ENCODE data around the gene ADAMTS2.
A peak's percentile ranks its signal among the peaks of the same experiment; 100 is the strongest.

ADAMTS2 gene

GRCh38 chr5:179290681-179291540 is 54.4 kb downstream of the ADAMTS2 start:
- Histone ChIP-seq H3K9ac (ENCODE audit: low read length) (no peak overlapping the region), H3K4me1 (ENCODE audit: control insufficient read depth, insufficient read depth, low read depth, low read length) (no peaks in the 10 kb centered on the region), H2BK15ac (ENCODE audit: low read depth, poor library complexity, severe bottlenecking) (no peak overlapping the region), H4K8ac (ENCODE audit: low read length) (no peak overlapping the region), H3K4me3 (ENCODE audit: insufficient read depth in 1 of 2, low read depth in 1 of 2, low read length in 2 of 2) (no peak overlapping the region), H2BK12ac (ENCODE audit: low read length in 2 of 2) (no peak overlapping the region), H2AK5ac (ENCODE audit: low read length, severe bottlenecking) (no peak overlapping the region), H3K36me3 (ENCODE audit: control insufficient read depth in 1 of 2, insufficient read depth in 2 of 2, low read depth in 1 of 2, low read length in 2 of 2) (peaks cover 0 to 6% of the 10 kb centered on the region in 2 experiments), H2BK120ac (ENCODE audit: low read depth, low read length) (no peak overlapping the region), H3K4ac (ENCODE audit: low read depth in 1 of 2, low read length in 2 of 2) (no peak overlapping the region), H3K9me3 (ENCODE audit: control insufficient read depth, low read length) (no peaks in the 10 kb centered on the region), H3K27me3 (ENCODE audit: control insufficient read depth in 1 of 2, insufficient read depth in 1 of 2, low read length in 2 of 2) (no peaks in the 10 kb centered on the region), H3K79me1 (replicated peaks; ENCODE audit: low read length, poor library complexity, severe bottlenecking) (no peaks in the 10 kb centered on the region), H3K18ac (ENCODE audit: low read depth in 1 of 2, low read length in 2 of 2) (no peak overlapping the region), H3K27ac (ENCODE audit: low read length, poor library complexity, severe bottlenecking) (no peak overlapping the region), H3K4me2 (ENCODE audit: low read length, poor library complexity, severe bottlenecking) (no peak overlapping the region), H2AFZ (ENCODE audit: low read depth, low read length) (no peak overlapping the region), H2BK5ac (ENCODE audit: low read depth, low read length, poor library complexity, severe bottlenecking) (no peak overlapping the region), H3K14ac (ENCODE audit: low read length in 2 of 2) (no peak overlapping the region), H4K91ac (ENCODE audit: low read length) (no peak overlapping the region), H3K23ac (ENCODE audit: low read length in 2 of 2) (no peak overlapping the region)
- DNase-seq, result no peak
- 93% methylated on average over 19 of the region's 19 CpGs for WGBS

GRCh38 chr5:179289756-179290385 is 55.4 kb downstream of the ADAMTS2 start:
- H3K4me2 ChIP-seq (ENCODE audit: low read length, poor library complexity, severe bottlenecking), result no peak overlapping the region
- H2BK15ac ChIP-seq (ENCODE audit: low read depth, poor library complexity, severe bottlenecking), result no peak overlapping the region
- H3K27ac ChIP-seq (ENCODE audit: low read length, poor library complexity, severe bottlenecking), result no peak overlapping the region
- H3K9me3 ChIP-seq (ENCODE audit: control insufficient read depth, low read length), result no peaks in the 10 kb centered on the region
- no peak overlapping the region for H2AFZ ChIP-seq (ENCODE audit: low read depth, low read length)
- no peak overlapping the region for H2BK5ac ChIP-seq (ENCODE audit: low read depth, low read length, poor library complexity, severe bottlenecking)
- no peak overlapping the region for H3K18ac ChIP-seq (ENCODE audit: low read depth in 1 of 2, low read length in 2 of 2)
- H3K36me3 ChIP-seq (ENCODE audit: control insufficient read depth in 1 of 2, insufficient read depth in 2 of 2, low read depth in 1 of 2, low read length in 2 of 2), result peaks cover 0 to 6% of the 10 kb centered on the region in 2 experiments
- no peak overlapping the region for H3K14ac ChIP-seq (ENCODE audit: low read length in 2 of 2)
- no peak overlapping the region for H3K4ac ChIP-seq (ENCODE audit: low read depth in 1 of 2, low read length in 2 of 2)
- H2BK12ac ChIP-seq (ENCODE audit: low read length in 2 of 2), result no peak overlapping the region
- no peak overlapping the region for H3K9ac ChIP-seq (ENCODE audit: low read length)
- H3K23ac ChIP-seq (ENCODE audit: low read length in 2 of 2), result no peak overlapping the region
- no peak overlapping the region for H3K4me3 ChIP-seq (ENCODE audit: insufficient read depth in 1 of 2, low read depth in 1 of 2, low read length in 2 of 2)
- WGBS, result 78% methylated on average over 13 of the region's 13 CpGs
- no peaks in the 10 kb centered on the region for H3K79me1 ChIP-seq (replicated peaks; ENCODE audit: low read length, poor library complexity, severe bottlenecking)
- no peak overlapping the region for H2AK5ac ChIP-seq (ENCODE audit: low read length, severe bottlenecking)
- no peak for DNase-seq
- H4K8ac ChIP-seq (ENCODE audit: low read length), result peak overlapping the region; percentile 75
- H2BK120ac ChIP-seq (ENCODE audit: low read depth, low read length), result no peak overlapping the region
- H4K91ac ChIP-seq (ENCODE audit: low read length), result peak overlapping the region; percentile 68
- peaks cover 2% of the 10 kb centered on the region for H3K4me1 ChIP-seq (ENCODE audit: control insufficient read depth, insufficient read depth, low read depth, low read length)
- H3K27me3 ChIP-seq (ENCODE audit: control insufficient read depth in 1 of 2, insufficient read depth in 1 of 2, low read length in 2 of 2), result no peaks in the 10 kb centered on the region

- no peak overlapping the region for H2BK5ac ChIP-seq (ENCODE audit: low read depth, low read length, poor library complexity, severe bottlenecking)
- peak overlapping the region; percentile 82 for H4K8ac ChIP-seq (ENCODE audit: low read length)
- H3K36me3 ChIP-seq (ENCODE audit: control insufficient read depth in 1 of 2, insufficient read depth in 2 of 2, low read depth in 1 of 2, low read length in 2 of 2), result peaks cover 0 to 6% of the 10 kb centered on the region in 2 experiments
- H2BK15ac ChIP-seq (ENCODE audit: low read depth, poor library complexity, severe bottlenecking), result peak overlapping the region; percentile 67
- no peaks in the 10 kb centered on the region for H3K79me1 ChIP-seq (replicated peaks; ENCODE audit: low read length, poor library complexity, severe bottlenecking)
- peak overlapping the region in 1 of 2 experiments; percentile 43 for H3K18ac ChIP-seq (ENCODE audit: low read depth in 1 of 2, low read length in 2 of 2)
- no peak overlapping the region for H3K4me3 ChIP-seq (ENCODE audit: insufficient read depth in 1 of 2, low read depth in 1 of 2, low read length in 2 of 2)
- 93% methylated on average over 8 of the region's 11 CpGs for WGBS
- H3K27ac ChIP-seq (ENCODE audit: low read length, poor library complexity, severe bottlenecking), result no peak overlapping the region
- no peak for DNase-seq
- no peak overlapping the region for H2AK5ac ChIP-seq (ENCODE audit: low read length, severe bottlenecking)
- H2BK12ac ChIP-seq (ENCODE audit: low read length in 2 of 2), result peak overlapping the region; percentile 67 to 95
- peak overlapping the region in 1 of 2 experiments; percentile 63 for H3K14ac ChIP-seq (ENCODE audit: low read length in 2 of 2)
- H3K9me3 ChIP-seq (ENCODE audit: control insufficient read depth, low read length), result no peaks in the 10 kb centered on the region
- no peaks in the 10 kb centered on the region for H3K27me3 ChIP-seq (ENCODE audit: control insufficient read depth in 1 of 2, insufficient read depth in 1 of 2, low read length in 2 of 2)
- no peak overlapping the region for H3K4me2 ChIP-seq (ENCODE audit: low read length, poor library complexity, severe bottlenecking)
- H3K9ac ChIP-seq (ENCODE audit: low read length), result no peak overlapping the region
- H2AFZ ChIP-seq (ENCODE audit: low read depth, low read length), result no peak overlapping the region
- H2BK120ac ChIP-seq (ENCODE audit: low read depth, low read length), result no peak overlapping the region
- peaks cover 4% of the 10 kb centered on the region for H3K4me1 ChIP-seq (ENCODE audit: control insufficient read depth, insufficient read depth, low read depth, low read length)
- H3K4ac ChIP-seq (ENCODE audit: low read depth in 1 of 2, low read length in 2 of 2), result no peak overlapping the region
- no peak overlapping the region for H3K23ac ChIP-seq (ENCODE audit: low read length in 2 of 2)
- H4K91ac ChIP-seq (ENCODE audit: low read length), result peak overlapping the region; percentile 89
Measured at GRCh38 chr5:179288809-179289185, 56.5 kb downstream of the ADAMTS2 start.

- H2AFZ ChIP-seq (ENCODE audit: low read depth, low read length), result no peak overlapping the region
- H2BK15ac ChIP-seq (ENCODE audit: low read depth, poor library complexity, severe bottlenecking), result no peak overlapping the region
- no peak overlapping the region for H3K27ac ChIP-seq (ENCODE audit: low read length, poor library complexity, severe bottlenecking)
- peak overlapping the region; percentile 82 for H4K8ac ChIP-seq (ENCODE audit: low read length)
- H3K9ac ChIP-seq (ENCODE audit: low read length), result no peak overlapping the region
- H3K23ac ChIP-seq (ENCODE audit: low read length in 2 of 2), result no peak overlapping the region
- peak overlapping the region; percentile 85 for H2BK120ac ChIP-seq (ENCODE audit: low read depth, low read length)
- no peak overlapping the region for H3K4me2 ChIP-seq (ENCODE audit: low read length, poor library complexity, severe bottlenecking)
- WGBS, result 72% methylated on average over 21 of the region's 21 CpGs
- H3K14ac ChIP-seq (ENCODE audit: low read length in 2 of 2), result peak overlapping the region in 1 of 2 experiments; percentile 63
- H3K4ac ChIP-seq (ENCODE audit: low read depth in 1 of 2, low read length in 2 of 2), result peak overlapping the region; percentile 62 to 81
- H3K36me3 ChIP-seq (ENCODE audit: control insufficient read depth in 1 of 2, insufficient read depth in 2 of 2, low read depth in 1 of 2, low read length in 2 of 2), result peaks cover 0 to 6% of the 10 kb centered on the region in 2 experiments
- no peaks in the 10 kb centered on the region for H3K79me1 ChIP-seq (replicated peaks; ENCODE audit: low read length, poor library complexity, severe bottlenecking)
- peaks cover 4% of the 10 kb centered on the region for H3K4me1 ChIP-seq (ENCODE audit: control insufficient read depth, insufficient read depth, low read depth, low read length)
- no peaks in the 10 kb centered on the region for H3K9me3 ChIP-seq (ENCODE audit: control insufficient read depth, low read length)
- peak overlapping the region; percentile 75 for H4K91ac ChIP-seq (ENCODE audit: low read length)
- no peak overlapping the region for H3K4me3 ChIP-seq (ENCODE audit: insufficient read depth in 1 of 2, low read depth in 1 of 2, low read length in 2 of 2)
- no peak overlapping the region for H2BK5ac ChIP-seq (ENCODE audit: low read depth, low read length, poor library complexity, severe bottlenecking)
- peak overlapping the region; percentile 46 to 62 for H3K18ac ChIP-seq (ENCODE audit: low read depth in 1 of 2, low read length in 2 of 2)
- no peak overlapping the region for H2AK5ac ChIP-seq (ENCODE audit: low read length, severe bottlenecking)
- DNase-seq, result no peak
- no peaks in the 10 kb centered on the region for H3K27me3 ChIP-seq (ENCODE audit: control insufficient read depth in 1 of 2, insufficient read depth in 1 of 2, low read length in 2 of 2)
- peak overlapping the region; percentile 67 to 95 for H2BK12ac ChIP-seq (ENCODE audit: low read length in 2 of 2)
Measured at GRCh38 chr5:179288101-179288808, 57.0 kb downstream of the ADAMTS2 start.
